22Rv1 (cell line): ENCODE results near the gene MTERF4.

Source experiments
- CTCF ChIP-seq: fragments of 450-650 bp; IDR thresholded peaks from 2 replicates; pipeline ENCODE4 v1.5.1; 2017; ENCODE audit warnings: mild to moderate bottlenecking
- ZFX ChIP-seq: fragments of 450-650 bp; IDR thresholded peaks from 2 replicates; pipeline ENCODE4 v1.6.1; 2017; ENCODE audit warnings: antibody characterized with exemption, borderline replicate concordance

GRCh38 chr2:241087420-241088268 is 14.4 kb downstream of the MTERF4 start:
- TF ChIP-seq CTCF (no peak), ZFX (no peak)
